HG03039 (cell line): Measurements from ENCODE around the gene COA5.

Source experiments
- ATAC-seq: cut with Tn5 transposase; IDR thresholded peaks from one replicate; pipeline ENCODE4 v1.9.1; 2021; ENCODE audit warnings: mild to moderate bottlenecking, moderate library complexity; ENCODE audit not compliant: unreplicated experiment

COA5 gene

DNA sequence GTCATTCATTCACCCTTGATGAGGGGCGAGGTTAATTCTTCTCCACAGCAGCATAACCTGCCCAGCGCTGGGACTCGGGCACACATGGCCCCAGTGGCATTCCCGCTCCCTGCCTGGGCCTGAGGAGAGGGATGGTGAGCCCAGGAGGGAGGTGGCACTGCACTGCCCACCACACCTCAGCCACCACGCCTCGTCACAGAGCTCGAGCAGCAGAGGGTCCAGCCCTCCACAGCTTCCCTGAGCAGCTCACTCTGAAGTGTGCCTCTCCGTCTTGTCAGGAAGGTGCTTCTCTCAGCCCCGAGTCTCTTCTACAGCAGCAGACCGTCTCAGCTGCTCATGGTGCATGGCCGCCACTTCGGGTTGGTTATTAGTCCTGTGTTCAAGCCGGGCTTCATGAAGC lies 34.9 kb downstream of the COA5 start:
- ATAC-seq = no peak

DNA sequence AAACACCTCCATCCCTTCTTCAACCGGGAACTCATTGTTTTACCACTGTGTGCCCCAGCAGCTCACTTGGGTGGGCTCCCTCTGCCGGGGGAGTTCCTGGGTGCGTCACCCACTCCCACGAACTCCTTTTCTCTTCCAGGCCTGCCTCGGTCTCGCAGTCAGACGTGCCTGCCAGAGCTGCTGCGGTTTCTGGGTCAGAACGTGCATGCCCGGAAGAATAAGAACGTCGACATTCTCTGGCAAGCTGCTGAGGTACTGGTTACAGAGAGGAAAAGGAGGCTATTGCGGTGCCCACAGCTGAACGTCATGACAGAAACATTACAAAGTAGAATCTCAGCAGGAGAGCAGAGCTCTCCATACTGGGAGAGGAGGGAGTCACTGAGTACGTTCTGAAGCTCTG lies 35.6 kb downstream of the COA5 start:
- no peak for ATAC-seq

DNA sequence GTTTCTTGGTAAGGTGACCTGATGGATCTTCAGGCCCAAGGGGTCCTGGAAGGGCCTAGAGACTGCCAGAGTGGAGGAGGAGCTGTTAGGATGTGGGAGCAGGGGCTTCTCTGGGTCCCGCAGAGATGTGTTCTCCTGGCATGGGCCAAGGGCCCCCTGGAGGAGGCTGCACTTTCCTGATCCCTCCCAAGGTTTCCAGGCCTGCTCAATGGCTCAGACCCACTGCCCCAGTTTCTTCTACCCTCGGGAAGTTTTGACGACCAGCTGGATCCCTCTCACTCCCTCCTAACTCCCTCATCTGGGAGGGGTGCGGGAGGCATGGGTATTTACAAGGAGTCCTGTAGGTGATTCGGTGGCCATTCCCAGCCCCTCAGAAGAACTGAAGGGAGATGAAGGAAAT lies 36.1 kb downstream of the COA5 start:
- ATAC-seq = no peak

DNA sequence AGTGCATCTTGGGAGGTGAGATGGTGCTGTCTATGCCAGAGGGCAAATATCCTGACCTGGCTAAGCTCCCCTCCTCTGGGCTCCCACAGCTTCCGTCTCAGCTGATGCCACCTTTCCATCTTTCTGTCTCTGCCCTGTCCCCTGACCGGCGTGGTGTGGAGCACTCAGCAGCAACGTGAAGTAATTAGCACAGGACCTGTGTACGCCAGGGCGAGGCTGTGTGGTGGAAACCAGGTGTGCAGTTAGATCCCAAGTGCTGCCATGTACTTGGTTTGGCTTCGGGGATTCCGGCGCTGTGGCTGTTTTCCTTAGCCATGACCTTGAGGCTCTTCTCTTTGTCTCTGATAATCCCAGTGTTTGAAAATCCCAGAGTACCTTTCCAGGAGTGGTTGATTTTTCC lies 36.5 kb downstream of the COA5 start:
- no peak for ATAC-seq

DNA sequence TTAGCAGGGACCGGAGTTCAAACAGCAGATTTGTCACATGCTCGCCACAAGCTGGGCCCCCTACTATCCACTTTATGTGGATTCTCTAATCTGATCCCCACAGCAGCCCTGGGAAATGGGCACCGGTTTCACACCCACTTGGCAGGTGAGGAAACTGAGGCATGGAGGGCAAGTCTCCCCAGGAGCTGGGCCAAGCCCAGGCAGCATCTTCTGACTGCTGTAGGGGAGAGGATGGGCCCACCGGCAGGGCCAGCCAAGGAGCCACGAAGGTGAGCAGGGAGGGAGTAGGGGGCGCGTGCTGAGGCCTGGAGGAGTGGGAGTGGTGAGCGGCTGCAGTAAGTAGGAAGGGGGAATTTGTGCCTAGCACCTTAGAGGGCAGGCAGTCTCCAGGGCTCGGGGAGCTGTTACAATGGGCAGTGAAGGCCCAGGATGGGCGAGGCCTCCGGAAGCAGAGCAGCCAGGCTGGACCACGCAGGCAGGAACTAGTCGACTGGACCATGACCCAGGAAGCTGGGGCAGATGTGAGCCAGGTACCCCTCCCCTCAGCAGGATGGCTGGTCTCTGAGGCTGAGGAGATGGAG lies 37.1 kb downstream of the COA5 start:
- no peak for ATAC-seq

DNA sequence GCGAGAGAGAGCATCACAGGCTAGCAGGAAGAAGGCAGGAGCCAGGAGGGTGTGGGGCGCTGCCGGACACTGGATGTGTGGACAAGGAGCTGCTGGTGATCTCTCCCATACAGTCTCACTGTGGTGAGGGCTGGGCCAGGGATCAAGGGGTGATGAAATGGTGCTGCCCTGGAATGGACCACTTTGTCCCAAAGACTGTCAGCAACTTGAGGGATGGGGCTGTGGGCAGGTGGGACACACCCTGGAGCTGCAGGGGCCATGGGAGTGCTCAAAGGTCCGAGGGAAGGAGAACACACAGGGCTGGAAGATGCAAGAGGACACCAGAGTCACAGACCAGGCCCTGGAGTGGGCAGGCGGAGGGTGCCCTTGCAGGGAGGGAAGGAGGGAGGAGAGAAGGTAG lies 38.0 kb downstream of the COA5 start:
- no peak for ATAC-seq

DNA sequence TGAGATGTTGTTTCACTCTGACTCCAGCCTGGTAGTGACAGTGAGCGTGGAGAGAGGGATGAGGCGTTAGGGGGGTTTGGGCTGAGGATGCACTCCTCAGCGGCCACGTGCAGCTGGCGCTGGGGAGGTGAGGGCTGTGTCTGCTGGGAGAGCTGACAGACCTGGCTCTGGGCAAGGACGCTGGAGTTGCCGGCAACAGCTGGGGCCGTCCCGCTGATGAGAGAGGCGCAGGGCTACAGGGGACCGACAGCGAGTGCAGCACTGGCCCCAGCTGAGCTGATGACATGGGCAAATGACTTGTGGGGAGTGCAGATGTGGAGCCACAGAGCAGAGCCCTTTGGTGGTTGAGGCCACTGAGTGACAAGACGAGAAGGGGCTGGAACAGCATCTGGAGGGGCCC lies 38.4 kb downstream of the COA5 start:
- ATAC-seq = no peak

DNA sequence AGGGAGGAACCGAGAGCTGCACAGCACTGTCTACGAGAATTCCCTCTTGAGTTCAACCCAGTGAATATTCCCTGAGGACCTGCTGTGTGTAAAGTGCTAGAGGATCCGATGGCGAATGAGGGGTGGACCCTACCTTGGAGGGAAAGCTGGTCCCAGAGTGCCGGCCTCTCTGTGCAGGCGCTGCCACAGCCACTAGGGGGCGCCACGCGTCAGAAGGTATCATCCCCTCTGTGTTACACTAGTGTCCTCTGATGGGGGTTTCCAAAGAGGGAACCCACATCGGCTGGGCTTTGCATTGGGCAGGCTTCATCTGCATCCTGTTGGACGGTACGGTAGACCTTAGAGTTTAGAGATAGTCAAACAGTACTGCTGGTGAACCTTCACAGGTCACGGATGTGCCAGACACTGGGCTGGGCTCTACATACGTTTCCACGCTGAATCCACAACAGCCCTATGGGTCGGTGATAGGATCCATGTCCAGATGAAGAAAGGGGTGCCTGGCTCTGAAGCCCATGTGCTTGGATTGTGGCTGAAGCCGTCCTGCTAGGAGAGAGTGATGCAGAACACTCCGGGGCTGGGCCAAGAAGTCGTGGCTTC lies 39.0 kb downstream of the COA5 start:
- ATAC-seq = no peak

DNA sequence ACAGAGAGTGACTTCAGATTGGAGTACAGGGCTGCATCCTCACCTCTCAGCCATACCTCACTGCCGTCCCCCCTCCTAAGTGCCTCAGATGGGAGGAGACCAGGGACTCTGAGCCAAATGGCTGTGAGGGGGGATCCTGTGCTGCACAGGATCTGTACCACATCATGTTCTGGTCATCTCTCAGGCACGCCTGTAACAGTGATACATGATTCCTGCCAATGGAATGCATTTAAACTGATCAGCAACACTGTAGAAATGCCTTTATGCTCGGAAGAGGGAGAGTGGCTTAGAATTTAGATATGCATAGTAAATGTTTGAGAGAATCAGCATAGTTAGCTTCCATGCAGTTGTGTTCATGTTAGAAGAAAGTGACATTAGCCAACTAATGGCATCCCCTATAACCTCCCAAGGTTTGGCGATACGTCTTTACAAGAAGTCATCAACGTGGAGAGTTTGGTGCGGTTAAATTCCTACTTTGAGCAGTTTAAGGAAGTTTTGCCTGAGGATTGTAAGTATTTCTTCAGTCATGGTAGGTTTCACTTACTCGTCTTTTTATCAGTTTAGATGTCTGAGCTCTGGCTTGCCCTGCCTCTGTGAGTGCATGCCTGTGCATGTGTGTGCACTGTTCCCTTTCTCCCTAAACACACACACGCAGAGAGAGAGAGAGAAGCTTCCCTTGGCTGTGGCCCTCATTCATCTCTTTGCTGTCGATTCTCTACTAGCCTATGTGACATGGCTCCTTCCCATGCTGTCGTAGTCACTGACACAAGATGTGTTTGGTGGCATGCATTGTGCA lies 40.0 kb downstream of the COA5 start:
- no peak for ATAC-seq

DNA sequence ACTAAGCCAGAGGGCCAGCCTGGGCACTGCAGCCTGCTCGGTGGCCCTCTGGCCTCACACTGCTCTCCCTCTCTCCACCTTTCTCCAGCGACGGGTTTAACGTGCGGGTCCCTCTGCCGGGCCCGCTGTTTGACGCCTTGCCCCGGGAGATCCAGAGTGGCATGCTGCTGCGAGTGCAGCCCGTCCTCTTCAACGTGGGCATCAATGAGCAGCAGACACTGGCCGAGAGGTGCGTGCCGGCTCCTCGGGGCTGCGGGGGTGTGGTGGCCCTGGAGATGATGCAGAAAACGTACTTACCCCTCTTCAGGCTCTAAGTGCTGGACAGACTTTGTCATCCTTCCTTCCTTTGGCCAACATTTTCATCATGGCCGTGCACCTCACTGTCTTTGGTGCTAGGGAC lies 42.4 kb downstream of the COA5 start:
- no peak for ATAC-seq

DNA sequence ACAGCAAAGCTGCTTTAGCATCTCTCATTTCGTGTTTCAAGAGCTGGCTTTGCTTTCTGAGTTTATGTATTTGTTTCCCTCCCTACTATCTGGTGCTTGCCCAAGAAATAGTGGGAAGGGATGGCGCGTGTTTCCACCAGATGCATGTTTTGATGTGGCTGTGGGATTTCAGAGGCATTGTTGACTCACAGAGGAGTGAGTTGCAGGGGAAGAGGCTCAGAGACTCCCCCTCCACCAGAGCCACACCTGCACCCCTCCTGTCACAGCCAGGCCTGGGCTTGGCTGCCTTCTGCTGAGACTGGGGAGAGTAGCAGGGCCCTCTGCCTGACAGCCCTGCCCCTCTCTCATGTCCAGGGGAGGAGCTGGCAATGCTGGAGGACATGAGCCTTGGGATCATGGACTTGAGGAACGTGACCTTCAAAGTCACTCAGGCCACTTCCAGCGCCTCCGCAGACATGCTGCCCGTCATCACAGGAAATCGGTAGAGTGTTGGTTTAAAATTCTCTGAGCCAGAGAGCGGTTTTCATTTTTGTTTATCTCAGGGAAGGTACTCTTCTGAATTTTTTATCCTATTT lies 42.9 kb downstream of the COA5 start:
- no peak for ATAC-seq

DNA sequence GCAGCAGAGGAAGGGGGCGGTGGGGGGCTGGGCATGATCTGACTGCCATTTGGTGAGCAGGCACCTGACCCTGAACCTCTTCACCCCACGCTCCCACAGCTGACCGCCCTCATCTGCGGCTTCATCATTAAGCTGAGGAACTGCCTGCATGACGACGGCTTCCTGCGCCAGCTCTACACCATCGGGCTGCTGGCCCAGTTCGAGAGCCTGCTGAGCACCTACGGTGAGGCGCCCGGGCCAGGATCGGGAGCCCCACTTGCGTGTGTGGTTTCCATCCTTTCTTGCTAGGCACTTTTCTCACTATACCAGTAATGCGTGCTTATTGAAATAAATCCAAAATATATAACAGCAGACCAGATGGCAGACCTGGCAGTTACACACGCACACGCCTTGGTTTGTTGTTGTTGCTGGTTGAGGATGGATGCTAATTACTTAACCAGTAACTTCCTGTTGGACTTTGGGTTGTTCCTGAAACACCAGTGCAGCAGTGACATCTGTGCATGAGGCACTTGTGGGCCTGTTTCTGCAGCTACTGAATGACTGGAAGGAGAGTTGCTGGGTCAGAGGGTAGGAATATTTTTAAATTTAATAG lies 43.7 kb downstream of the COA5 start:
- ATAC-seq = no peak

DNA sequence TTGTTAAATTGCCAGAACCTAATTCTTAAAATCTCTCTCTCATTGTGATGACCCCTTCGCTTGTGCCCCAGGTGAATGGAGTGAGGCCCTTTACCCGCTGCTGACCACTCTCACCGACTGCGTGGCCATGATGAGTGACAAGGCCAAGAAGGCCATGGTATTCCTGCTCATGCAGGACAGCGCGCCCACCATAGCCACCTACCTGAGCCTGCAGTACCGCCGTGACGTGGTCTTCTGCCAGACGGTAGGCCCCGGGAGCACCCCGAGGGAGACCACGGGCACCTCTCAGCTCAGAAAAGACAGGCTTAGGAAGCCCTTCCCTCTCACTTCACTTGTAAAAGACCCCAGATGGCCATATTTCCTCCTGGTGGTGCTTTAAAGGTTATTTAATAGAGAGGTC lies 44.9 kb downstream of the COA5 start:
- no peak for ATAC-seq

DNA sequence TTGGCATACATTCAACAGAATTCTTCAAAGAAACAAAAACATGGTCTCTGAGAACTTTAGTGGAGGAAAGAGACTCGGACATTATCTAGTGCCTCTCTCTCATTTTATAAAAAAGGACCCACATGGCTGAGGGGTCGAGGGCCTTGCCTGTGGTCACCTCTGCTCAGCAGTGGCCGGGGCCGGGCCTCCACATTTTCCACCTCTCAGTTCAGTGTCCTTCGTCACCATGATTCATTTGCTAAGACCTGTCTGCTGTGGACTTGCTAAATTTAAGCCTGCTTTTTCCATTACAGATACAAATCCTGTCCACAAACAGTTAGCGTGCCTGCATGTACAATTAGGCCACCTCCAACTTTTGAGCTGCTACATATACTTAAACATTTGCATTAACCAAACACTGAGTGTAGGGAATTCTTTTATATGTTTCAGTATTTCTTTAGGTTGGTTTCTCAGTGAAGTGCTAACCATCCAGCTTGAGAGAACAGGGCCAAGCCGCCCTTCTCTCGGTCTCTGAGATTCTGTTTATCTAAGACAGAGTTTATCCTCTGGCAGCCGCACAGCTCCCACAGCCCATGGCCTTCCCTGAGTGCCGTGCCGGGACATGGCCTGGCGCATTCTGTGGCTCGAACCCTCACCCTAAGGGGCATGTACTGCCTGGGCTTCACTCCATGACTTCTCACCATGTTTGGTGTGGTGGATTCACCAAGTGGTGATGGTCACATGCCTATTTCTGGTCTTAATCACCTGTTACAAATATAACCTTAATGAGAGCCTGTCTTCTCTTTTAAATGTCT lies 46.2 kb downstream of the COA5 start:
- ATAC-seq = no peak

DNA sequence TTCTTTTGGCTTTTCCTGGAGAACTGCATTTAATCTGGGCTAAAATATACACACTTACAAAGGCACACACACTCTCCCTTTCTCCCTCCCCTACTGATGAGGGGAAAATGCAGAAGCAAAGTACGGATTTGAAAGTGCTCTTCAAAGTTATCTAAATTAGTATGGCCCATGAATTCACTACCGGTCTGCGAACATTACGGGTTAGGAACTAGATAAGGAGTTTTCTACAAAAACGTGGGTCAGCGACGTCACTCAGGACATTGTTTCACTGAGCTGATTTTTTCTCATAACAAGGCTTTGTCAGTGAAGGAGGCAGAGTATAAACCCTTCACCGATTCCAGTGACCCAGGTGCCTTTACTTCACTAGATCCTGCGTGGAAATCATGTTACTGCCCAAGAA lies 47.3 kb downstream of the COA5 start:
- no peak for ATAC-seq

DNA sequence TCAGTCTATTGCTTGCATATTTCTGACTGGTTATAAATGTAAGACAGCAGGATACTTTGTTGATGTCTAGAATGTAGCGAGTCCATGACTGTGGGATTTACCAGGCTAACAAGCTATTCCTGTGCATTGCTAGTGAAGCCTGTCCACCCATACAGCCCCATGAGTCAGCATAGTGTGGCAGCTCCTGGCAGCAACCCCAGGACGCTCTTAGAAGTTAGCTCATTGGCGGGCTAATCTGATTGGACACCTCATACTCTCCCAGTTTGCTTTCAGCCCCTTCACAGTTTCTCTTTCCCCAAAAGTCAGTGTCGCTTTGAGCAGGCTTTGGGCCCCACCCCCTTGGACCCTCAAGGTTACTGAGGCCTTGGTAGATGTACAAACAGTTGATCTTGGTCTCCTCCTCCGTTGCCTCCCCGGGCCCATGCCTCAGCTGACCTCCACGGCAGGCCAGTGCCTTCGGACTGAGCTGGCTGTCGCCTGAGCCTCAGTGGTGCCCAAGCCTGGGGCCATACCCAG lies 48.0 kb downstream of the COA5 start:
- ATAC-seq = no peak

DNA sequence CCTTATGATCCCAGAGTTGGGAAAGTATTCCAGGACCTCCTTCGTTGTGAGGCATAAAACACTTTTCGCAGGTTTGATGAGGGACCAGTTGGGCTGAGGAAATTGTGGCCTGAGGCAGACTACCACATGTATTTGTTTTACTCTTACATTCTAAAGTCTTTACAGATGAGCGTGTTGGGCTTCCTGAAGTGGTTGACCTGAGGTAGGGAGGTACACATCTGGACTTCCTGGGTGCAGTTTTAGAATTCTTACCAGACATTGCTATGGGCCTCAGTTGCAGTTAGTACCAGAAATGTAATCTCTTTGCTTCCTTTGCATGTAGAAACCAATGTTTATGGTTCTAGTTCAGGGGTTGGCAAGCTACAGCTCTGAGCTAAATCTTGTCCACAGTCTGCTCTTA lies 48.7 kb downstream of the COA5 start:
- no peak for ATAC-seq

DNA sequence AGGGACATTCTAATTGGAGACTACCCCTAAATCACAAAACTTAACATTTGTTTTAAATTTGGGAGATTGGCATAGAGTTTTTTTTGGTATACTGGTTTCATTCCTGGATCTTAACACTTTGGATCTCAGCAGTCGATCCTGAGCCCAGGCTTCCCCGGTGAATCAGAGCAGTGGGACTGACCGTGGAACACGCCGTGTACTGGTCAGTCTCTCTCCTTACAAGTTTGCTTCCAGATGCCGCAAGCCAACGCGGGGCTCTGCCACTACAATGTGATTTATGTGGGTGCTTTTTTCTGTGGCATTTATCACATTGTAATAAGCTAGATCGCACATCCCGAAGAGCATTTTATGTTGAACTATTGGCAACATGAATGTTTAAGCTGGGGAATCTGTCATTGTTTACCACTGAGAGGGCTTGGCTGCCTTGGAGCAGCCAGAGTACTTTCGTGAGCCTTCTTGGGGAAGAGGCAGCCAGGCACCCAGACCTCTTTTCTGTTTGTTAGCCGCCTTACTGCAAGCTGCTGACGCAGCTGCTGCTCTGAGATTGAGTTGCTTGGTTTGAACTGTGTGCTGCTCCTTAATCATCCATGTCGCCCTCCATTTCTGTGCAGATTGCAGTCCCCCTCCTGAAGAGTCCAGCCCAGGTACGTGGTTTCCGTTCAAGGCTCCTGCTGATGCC lies 49.3 kb downstream of the COA5 start:
- ATAC-seq = no peak

DNA sequence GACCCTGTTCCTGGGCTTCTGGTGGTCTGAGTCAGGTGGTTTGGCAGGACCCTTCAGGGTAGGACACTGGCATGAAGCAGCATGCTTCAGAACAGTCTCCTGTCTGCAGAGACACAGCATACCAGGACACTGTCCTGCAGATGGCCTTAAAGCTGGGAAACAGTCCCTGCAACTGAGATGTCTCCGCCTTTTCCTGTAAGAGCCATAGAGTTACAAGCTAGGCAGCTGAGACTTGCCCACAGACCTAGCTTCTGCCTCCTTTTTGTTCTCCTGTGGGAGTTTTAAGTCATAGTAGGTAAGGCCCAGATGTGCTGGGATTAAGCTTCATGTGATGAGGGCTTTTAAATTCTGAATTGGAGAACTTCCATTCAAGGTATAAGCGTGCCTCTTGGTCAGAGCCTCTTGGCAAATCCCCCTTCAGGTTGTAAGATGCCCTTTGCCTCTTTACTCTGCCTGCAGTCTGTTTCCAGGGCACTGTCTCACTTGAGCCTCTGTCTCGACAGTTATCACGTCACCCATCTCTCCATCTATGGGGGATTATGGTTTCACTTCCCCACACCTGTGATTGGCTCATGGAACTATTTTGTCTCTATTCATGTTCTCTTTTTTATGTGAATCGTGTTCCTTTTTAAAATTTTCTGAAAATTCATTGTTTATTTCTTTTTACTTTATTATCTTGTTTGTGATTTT lies 51.8 kb downstream of the COA5 start:
- ATAC-seq = no peak

DNA sequence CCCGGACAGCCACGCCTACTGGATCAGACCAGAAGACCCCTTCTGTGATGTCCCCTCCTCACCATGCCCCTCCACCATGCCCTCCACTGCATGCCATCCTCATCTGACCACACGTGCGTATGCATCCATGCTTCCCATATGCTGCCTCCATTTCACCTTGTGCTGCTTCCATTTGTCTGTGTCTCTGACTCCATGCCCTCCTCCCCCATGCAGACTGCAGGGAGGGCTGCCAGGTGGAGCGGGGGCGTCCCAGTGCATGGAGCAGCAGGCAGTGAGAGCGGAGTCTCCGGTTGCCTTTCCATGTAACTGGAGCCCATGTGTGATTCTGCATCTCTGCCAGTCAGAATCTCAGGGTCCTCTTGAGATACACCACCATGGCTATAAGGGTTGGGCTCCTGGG lies 52.6 kb downstream of the COA5 start:
- ATAC-seq = no peak
